GM23248 (cell line): ENCODE measurements around the gene TMEM129. TPM values are rescaled to one million over a fixed set of nuclear protein-coding genes. Genes with fewer than 3 reads are reported as not detected.

Experiments
- DNase-seq: peaks from one replicate; pipeline ENCODE4 v3.0.0-alpha.2; 2015
- H2AFZ ChIP-seq: fragments of 200-600 bp; sonication (generic); 2 replicates; pipeline ENCODE4 v1.6.1; 2016; ENCODE audit warnings: antibody characterized with exemption
- H3F3A ChIP-seq: fragments of 200-600 bp; sonication (generic); 2 replicates; pipeline ENCODE4 v1.6.1; 2016; ENCODE audit warnings: mild to moderate bottlenecking, antibody characterized with exemption, mixed run types; ENCODE audit not compliant: insufficient read depth
- H3K27ac ChIP-seq: fragments of 200-600 bp; sonication (generic); 2 replicates; pipeline ENCODE4 v1.5.1; 2016; ENCODE audit warnings: mild to moderate bottlenecking
- H3K27me3 ChIP-seq: fragments of 200-600 bp; sonication (generic); replicated peaks from 2 replicates; pipeline ENCODE4 v1.6.1; 2016; ENCODE audit warnings: mild to moderate bottlenecking; ENCODE audit not compliant: insufficient read depth
- H3K36me3 ChIP-seq: fragments of 200-600 bp; sonication (generic); 2 replicates; pipeline ENCODE4 v1.6.1; 2016; ENCODE audit warnings: low read depth, mild to moderate bottlenecking
- H3K4me1 ChIP-seq: fragments of 200-600 bp; sonication (generic); 2 replicates; pipeline ENCODE4 v1.6.1; 2016; ENCODE audit warnings: mild to moderate bottlenecking; ENCODE audit not compliant: insufficient read depth
- H3K4me2 ChIP-seq: fragments of 200-600 bp; sonication (generic); one replicate; pipeline ENCODE4 v1.6.1; 2016; ENCODE audit warnings: mild to moderate bottlenecking; ENCODE audit not compliant: unreplicated experiment
- H3K4me3 ChIP-seq: fragments of 200-600 bp; sonication (generic); 2 replicates; pipeline ENCODE4 v1.5.1; 2016; ENCODE audit warnings: mild to moderate bottlenecking
- H3K79me2 ChIP-seq: fragments of 200-600 bp; sonication (generic); 2 replicates; pipeline ENCODE4 v1.6.1; 2016; ENCODE audit warnings: mild to moderate bottlenecking; ENCODE audit not compliant: insufficient read depth
- H3K9ac ChIP-seq: fragments of 200-600 bp; sonication (generic); 2 replicates; pipeline ENCODE4 v1.6.1; 2016; ENCODE audit warnings: mild to moderate bottlenecking
- H3K9me2 ChIP-seq: fragments of 200-600 bp; sonication (generic); 2 replicates; pipeline ENCODE4 v1.6.1; 2016; ENCODE audit warnings: mixed run types, mild to moderate bottlenecking, moderate library complexity; ENCODE audit not compliant: insufficient read depth
- H3K9me3 ChIP-seq: fragments of 200-600 bp; sonication (generic); one replicate; pipeline ENCODE4 v1.6.1; 2017; ENCODE audit warnings: low read depth
- H4K20me1 ChIP-seq: fragments of 200-600 bp; sonication (generic); 2 replicates; pipeline ENCODE4 v1.6.0; 2016; ENCODE audit not compliant: insufficient read depth
- EZH2 ChIP-seq: fragments of 200-600 bp; sonication (generic); IDR thresholded peaks from 2 replicates; pipeline ENCODE4 v1.6.1; 2018; ENCODE audit warnings: antibody characterized with exemption, mild to moderate bottlenecking; ENCODE audit not compliant: insufficient read depth, poor library complexity, severe bottlenecking
- EZH2phosphoT487 ChIP-seq: fragments of 200-600 bp; sonication (generic); IDR thresholded peaks from 2 replicates; pipeline ENCODE4 v1.6.1; 2018; ENCODE audit warnings: antibody characterized with exemption, moderate library complexity, mild to moderate bottlenecking, low read depth; ENCODE audit not compliant: insufficient read depth
- WGBS, 2 experiments: methylation state at CpG; one replicate each; pipeline ENCODE4 v1.1.6; 2015 to 2017; ENCODE audit warnings: low lambda C conversion rate in 2 of 2, low coverage in 1 of 2; ENCODE audit errors: missing lambda C conversion rate in 2 of 2; 5-methylcytosine and 5-hydroxymethylcytosine counted together
- in situ Hi-C: fragments of 300-500 bp; cut with MboI; formaldehyde crosslinking; loops from 2 replicates; pipeline ENCODE4 v1.15.0; 2020
- polyA plus RNA-seq: library from polyadenylated mRNA; unstranded; fragments of >200 nt; fragmentation: Nextera tagmentation; extraction: Ambion mirVana; gene quantifications from 2 replicates; pipeline ENCODE4 v1.2.1, GENCODE V29; 2016
- total RNA-seq: library from RNA; depleted of rRNA; stranded (reverse); fragments of >200 nt; shearing (Covaris generic); gene quantifications from 2 replicates; pipeline ENCODE4 v1.2.3, GENCODE V29; 2014

TMEM129 gene
- total and polyA plus RNA-seq, 2 experiments from 2014 or later: 32.6 to 80.2 TPM

DNA sequence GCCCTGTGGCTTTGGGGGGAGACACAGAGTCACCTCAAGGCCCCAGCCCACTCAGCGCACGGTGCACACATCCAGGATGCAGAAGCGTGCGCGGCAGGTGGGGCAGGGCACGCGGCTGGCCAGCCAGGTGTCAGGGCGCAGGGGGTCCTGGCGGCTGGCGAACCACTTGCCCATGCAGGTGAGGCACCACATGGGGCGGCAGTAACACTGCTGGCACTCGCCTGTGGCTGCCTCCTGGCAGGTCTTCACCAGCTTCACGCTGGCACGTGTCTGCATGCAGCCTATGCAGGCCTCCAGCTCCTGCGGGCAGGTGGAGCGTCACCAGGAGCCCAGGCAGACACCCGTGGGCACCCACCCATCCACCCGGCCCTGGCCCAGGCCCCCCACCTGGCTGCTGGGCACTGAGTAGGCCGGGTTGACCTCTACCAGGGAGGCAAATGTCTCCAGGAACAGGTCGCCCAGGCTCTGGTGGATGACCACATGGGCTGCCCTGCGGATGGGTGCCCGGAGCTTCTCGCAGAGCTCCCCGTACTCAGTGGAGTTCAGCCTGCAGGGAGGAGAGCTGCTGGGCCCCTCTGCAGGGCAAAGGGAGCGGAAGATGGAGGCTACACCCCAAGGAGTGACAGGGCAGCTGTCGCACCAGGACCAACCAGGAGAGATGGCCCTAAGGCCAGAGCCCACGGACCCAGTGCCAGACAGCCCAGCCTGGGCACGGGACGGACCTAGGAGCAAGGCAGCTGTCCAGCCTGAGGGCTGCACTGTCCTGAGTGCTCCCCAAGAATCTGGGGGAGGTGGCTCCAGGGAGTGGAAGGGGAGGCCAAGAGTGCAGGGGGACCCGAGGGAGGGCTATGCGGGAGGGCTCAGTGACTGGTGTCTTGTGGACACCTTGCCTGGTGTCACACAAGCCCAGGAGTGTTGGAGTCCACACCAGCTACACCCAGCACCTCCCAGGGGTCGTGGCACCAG lies 3.7 kb downstream of the TMEM129 start:
- in situ Hi-C loops: no loop called here
- Histone ChIP-seq H3K9ac (no peak overlapping the region), H4K20me1 (no peaks in the 10 kb centered on the region), H3K79me2 (peaks cover 71% of the 10 kb centered on the region), H3K9me3 (no peaks in the 10 kb centered on the region), H3K4me2 (no peak overlapping the region), H3F3A (peaks cover 21% of the 10 kb centered on the region), H2AFZ (no peak overlapping the region), H3K27me3 (no peaks in the 10 kb centered on the region), H3K36me3 (no peaks in the 10 kb centered on the region), H3K27ac (no peak overlapping the region), H3K4me3 (no peak overlapping the region), H3K9me2 (no peaks in the 10 kb centered on the region), H3K4me1 (peaks cover 14% of the 10 kb centered on the region)
- 88 to 90% methylated on average over 29 to 30 of the region's 32 CpGs for WGBS, 2 experiments
- no peak for TF ChIP-seq EZH2phosphoT487
- TF ChIP-seq EZH2: no peak
- no peak for DNase-seq

DNA sequence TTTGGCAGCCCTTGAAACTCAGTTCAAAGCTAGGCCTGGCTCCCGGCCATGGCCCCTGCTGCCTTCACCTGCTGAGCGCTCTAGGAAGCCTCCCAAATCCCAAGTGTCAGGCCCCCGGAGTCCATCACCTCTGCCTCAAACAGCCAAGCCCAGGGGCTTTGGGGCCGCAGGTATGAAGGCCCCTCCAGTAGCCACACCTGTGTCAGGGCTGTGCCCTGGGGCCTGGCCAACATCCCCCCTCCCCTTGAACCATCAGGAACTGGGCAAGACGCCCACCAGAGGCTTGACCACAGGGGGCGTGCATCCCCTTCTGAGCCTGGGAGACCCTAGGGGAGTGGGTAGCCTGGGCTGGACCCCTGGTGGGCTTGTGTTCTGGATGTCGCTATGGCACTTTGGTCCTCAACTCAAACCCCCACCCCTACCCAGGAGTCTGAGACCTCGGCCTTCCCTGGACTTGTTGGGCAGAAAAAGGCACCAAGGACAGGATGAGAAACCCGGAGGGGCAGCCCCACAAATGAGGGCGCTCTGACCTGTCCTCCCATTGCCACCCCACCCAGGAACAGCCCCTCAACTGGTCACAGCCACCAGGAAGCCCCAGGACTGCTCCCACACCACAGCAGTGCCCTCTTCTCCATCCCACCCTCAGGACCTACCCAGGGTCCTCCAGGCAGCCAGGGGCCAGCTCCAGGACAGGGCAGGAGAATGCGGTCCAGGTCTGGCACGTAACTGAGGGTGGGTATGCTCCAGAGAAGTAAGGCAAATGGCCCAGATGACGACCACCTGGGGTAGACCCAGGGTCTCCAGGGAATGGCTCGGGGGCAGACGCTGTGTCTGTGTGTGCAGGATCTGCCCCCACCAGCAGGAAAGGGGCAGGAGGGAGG lies 4.8 kb downstream of the TMEM129 start:
- Histone ChIP-seq H3K9me3 (no peaks in the 10 kb centered on the region), H3K9me2 (no peaks in the 10 kb centered on the region), H3K4me3 (no peak overlapping the region), H3K4me1 (peaks cover 14% of the 10 kb centered on the region), H3K36me3 (no peaks in the 10 kb centered on the region), H3K9ac (no peak overlapping the region), H2AFZ (no peak overlapping the region), H3K27me3 (no peaks in the 10 kb centered on the region), H3K79me2 (peaks cover 66% of the 10 kb centered on the region), H3K27ac (no peak overlapping the region), H3K4me2 (no peak overlapping the region), H3F3A (peaks cover 22% of the 10 kb centered on the region), H4K20me1 (no peaks in the 10 kb centered on the region)
- in situ Hi-C loops: no loop called here
- DNase-seq: no peak
- no peak for TF ChIP-seq EZH2
- no peak for TF ChIP-seq EZH2phosphoT487
- 74 to 85% methylated on average over 14 to 15 of the region's 15 CpGs for WGBS, 2 experiments

GRCh38 chr4:1715002-1715758 lies 5.9 kb downstream of the TMEM129 start:
- Histone ChIP-seq H3K36me3 (no peaks in the 10 kb centered on the region), H3K4me2 (no peak overlapping the region), H3K27ac (0 out of 2 replicates have a peak overlapping the region, but pooled peaks have one; percentile 19), H3K79me2 (peaks cover 74% of the 10 kb centered on the region), H3K4me1 (peaks cover 22% of the 10 kb centered on the region), H3K4me3 (no peak overlapping the region), H3F3A (peaks cover 33% of the 10 kb centered on the region), H3K9me2 (no peaks in the 10 kb centered on the region), H4K20me1 (no peaks in the 10 kb centered on the region), H3K27me3 (no peaks in the 10 kb centered on the region), H3K9me3 (no peaks in the 10 kb centered on the region), H2AFZ (no peak overlapping the region), H3K9ac (no peak overlapping the region; the same call in 1 of the 2 replicates)
- TF ChIP-seq EZH2phosphoT487: no peak
- TF ChIP-seq EZH2: no peak
- 64 to 66% methylated on average over 16 of the region's 16 CpGs for WGBS, 2 experiments
- peak; percentile 50 for DNase-seq
- in situ Hi-C loops: no loop called here
